CD8-positive, alpha-beta memory T cell (primary cell): ENCODE results near the gene OR52K2. TPM values are rescaled to one million over a fixed set of nuclear protein-coding genes. Genes with fewer than 3 reads are reported as not detected.
"Not testable (repeated sequence)": the region's sequence is repeated elsewhere in the genome, so short reads cannot be mapped to it uniquely, and the experiment has no call there.

Source experiments
- CTCF ChIA-PET: fragments of 350-600 bp; sonication (Branson Sonifier 250); formaldehyde crosslinking; loops from one replicate; lab custom pipeline; 2021; ENCODE audit warnings: antibody characterized with exemption; lab: Charles Lee
- POLR2A ChIA-PET: fragments of 350-600 bp; sonication (Branson Sonifier 250); formaldehyde crosslinking; loops from one replicate; lab custom pipeline; 2021; ENCODE audit warnings: antibody characterized with exemption; lab: Charles Lee
- DNase-seq, 5 donors: peaks; one replicate each; pipeline versions ENCODE4 v3.0.0 to v3.0.0-alpha.2; 2020 to 2022; ENCODE audit warnings: mixed read lengths in 1 of 5
- H3K27ac ChIP-seq: one replicate; pipeline ENCODE4 v1.7.0; 2013; ENCODE audit warnings: low read depth, mild to moderate bottlenecking, low read length, moderate library complexity
- H3K27me3 ChIP-seq: 2 replicates; pipeline ENCODE4 v1.7.0; 2013; ENCODE audit warnings: low read length, mild to moderate bottlenecking; ENCODE audit not compliant: insufficient read depth, poor library complexity, severe bottlenecking
- H3K36me3 ChIP-seq: 2 replicates; pipeline ENCODE4 v1.7.0; 2013; ENCODE audit warnings: mild to moderate bottlenecking, low read length, moderate library complexity; ENCODE audit not compliant: insufficient read depth
- H3K4me1 ChIP-seq: 2 replicates; pipeline ENCODE4 v1.7.0; 2013; ENCODE audit warnings: mild to moderate bottlenecking, low read length, moderate library complexity; ENCODE audit not compliant: insufficient read depth
- H3K4me3 ChIP-seq: 2 replicates; pipeline ENCODE4 v1.7.0; 2013; ENCODE audit warnings: mild to moderate bottlenecking, low read length
- H3K9me3 ChIP-seq: 2 replicates; pipeline ENCODE4 v1.7.0; 2013; ENCODE audit warnings: mild to moderate bottlenecking, low read length
- H3K27ac Mint-ChIP-seq, 8 donors: one replicate each; pipeline ENCODE4 v1.8.0; 2020 to 2021; ENCODE audit warnings: mixed read lengths in 8 of 8, mild to moderate bottlenecking in 6 of 8, inconsistent platforms in 3 of 8, moderate library complexity in 3 of 8
- H3K27me3 Mint-ChIP-seq, 2 donors: one replicate each; pipeline ENCODE4 v1.8.0; 2020 to 2021; ENCODE audit warnings: mixed read lengths in 2 of 2, mild to moderate bottlenecking in 1 of 2, moderate library complexity in 1 of 2
- H3K36me3 Mint-ChIP-seq, 3 donors: one replicate each; pipeline ENCODE4 v1.8.0; 2020 to 2021; ENCODE audit warnings: mixed read lengths in 3 of 3, inconsistent platforms in 1 of 3, mild to moderate bottlenecking in 1 of 3
- H3K4me1 Mint-ChIP-seq, 3 donors: one replicate each; pipeline ENCODE4 v1.8.0; 2020 to 2021; ENCODE audit warnings: mixed read lengths in 3 of 3, inconsistent platforms in 1 of 3, mild to moderate bottlenecking in 1 of 3
- H3K4me3 Mint-ChIP-seq, 7 donors: one replicate each; pipeline ENCODE4 v1.8.0; 2020 to 2021; ENCODE audit warnings: mixed read lengths in 7 of 7, mild to moderate bottlenecking in 6 of 7, moderate library complexity in 4 of 7, inconsistent platforms in 2 of 7
- H3K9me3 Mint-ChIP-seq, 5 donors: one replicate each; pipeline ENCODE4 v1.8.0; 2020 to 2022; ENCODE audit warnings: mixed read lengths in 5 of 5, mild to moderate bottlenecking in 3 of 5, moderate library complexity in 2 of 5, inconsistent platforms in 1 of 5
- polyA plus RNA-seq: library from polyadenylated mRNA; unstranded; fragments of 300-500 nt; fragmentation: Illumina TruSeq; gene quantifications from one replicate; pipeline ENCODE4 v1.2.3, GENCODE V29; 2021
- total RNA-seq, 2 experiments: library from RNA; stranded (reverse); gene quantifications; one replicate each; pipeline ENCODE4 v1.2.3, GENCODE V29; 2021

Gene OR52K2
- total and polyA plus RNA-seq, 3 experiments from 2014 or later, result not detected

DNA sequence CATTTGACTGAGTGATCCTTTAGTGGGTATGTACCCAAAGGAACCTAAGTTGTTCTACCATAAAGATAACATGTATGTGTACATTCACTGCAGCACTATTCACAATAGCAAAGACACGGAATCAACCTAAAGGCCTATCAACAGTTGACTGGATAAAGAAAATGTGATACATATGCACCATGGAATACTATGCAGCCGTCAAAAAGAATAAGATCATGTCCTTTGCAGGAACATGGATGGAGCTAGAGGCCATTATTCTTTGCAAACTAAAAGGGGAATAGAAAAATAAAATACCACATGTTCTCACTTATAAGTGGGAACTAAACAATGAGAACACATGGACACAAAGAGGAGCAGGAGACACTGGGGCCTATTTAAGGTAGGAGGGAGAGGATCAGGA lies 42.3 kb downstream of the OR52K2 start:
- H3K4me1 ChIP-seq, H3K4me3 Mint-ChIP-seq, POLR2A ChIA-PET, H3K36me3 ChIP-seq, H3K4me3 ChIP-seq, H3K27ac ChIP-seq, DNase-seq, H3K4me1 Mint-ChIP-seq, H3K27ac Mint-ChIP-seq, H3K9me3 ChIP-seq, H3K9me3 Mint-ChIP-seq, H3K36me3 Mint-ChIP-seq: not testable (repeated sequence)
- peaks cover 10% of the 10 kb centered on the region for H3K27me3 ChIP-seq
- peaks cover 1 to 37% of the 10 kb centered on the region in 2 donors for H3K27me3 Mint-ChIP-seq
- CTCF ChIA-PET, result interaction anchor here (4.6 kb wide), 1 partner anchor 304 kb away, joined by 62 read pairs; no protein-coding TSS in a partner anchor

DNA sequence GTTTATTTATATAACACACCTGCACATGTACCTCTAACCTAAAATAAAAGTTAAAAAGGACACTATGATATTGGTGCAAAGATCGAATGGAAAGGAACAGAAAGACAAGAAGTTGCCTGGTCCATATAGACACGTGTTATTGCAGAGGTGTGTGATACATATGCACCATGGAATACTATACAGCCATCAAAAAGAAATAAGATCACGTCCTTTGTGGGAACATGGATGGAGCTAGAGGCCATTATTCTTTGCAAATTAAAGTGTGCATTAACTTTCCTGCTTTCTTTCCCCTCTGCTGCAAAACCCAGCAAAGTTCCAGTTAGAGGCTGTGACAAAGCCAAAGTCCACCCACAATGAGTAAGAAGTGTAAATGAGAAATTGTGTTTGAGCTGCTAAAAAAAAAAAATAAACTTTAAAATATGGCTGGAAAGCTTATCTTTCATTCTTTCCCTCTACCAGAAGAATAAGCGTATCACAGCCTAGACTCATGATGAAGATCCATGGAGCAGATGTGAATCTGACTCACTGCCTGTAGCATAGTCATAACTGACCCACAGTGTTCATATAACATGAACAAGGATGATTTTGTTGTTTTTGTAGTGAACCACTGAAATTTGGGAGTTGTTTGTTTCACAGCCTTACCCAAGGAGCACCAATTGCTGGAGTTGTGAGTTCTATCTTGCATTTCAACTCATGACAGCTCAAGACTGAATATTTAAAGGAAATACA lies 42.9 kb downstream of the OR52K2 start:
- no peak overlapping the region for H3K27ac Mint-ChIP-seq
- DNase-seq, result no peak
- POLR2A ChIA-PET, result no interaction called here

GRCh38 chr11:4493480-4493818 lies 44.4 kb downstream of the OR52K2 start:
- Histone ChIP-seq H3K27me3 (peaks cover 6% of the 10 kb centered on the region), H3K4me3 (no peak overlapping the region), H3K4me1 (no peaks in the 10 kb centered on the region), H3K9me3 (no peaks in the 10 kb centered on the region), H3K27ac (no peak overlapping the region), H3K36me3 (no peaks in the 10 kb centered on the region)
- Mint-ChIP-seq H3K27me3 (peaks cover 5 to 38% of the 10 kb centered on the region in 2 donors), H3K36me3 (no peaks in the 10 kb centered on the region), H3K9me3 (peaks cover 0 to 6% (median 0%) of the 10 kb centered on the region in 5 donors), H3K4me1 (peaks cover 2 to 6% (median 5%) of the 10 kb centered on the region in 3 donors), H3K27ac (no peak overlapping the region), H3K4me3 (peak overlapping the region in 1 of 7 donors; percentile 42)
- CTCF ChIA-PET, result interaction anchor here (1.4 to 4.6 kb wide), 3 partner anchors 10 to 311 kb away, joined by 5 to 62 read pairs (median 11); no protein-coding TSS in a partner anchor
- POLR2A ChIA-PET, result no interaction called here
- DNase-seq, result no peak

More for the DNA sequence above, 42.9 kb downstream of the OR52K2 start:
- Mint-ChIP-seq H3K9me3 (peaks cover 0 to 6% (median 0%) of the 10 kb centered on the region in 5 donors), H3K4me1 (peaks cover 2 to 6% (median 5%) of the 10 kb centered on the region in 3 donors), H3K27me3 (peaks cover 5 to 39% of the 10 kb centered on the region in 2 donors), H3K36me3 (no peaks in the 10 kb centered on the region), H3K4me3 (peak overlapping the region in 1 of 7 donors; percentile 18)
- Histone ChIP-seq H3K9me3 (no peaks in the 10 kb centered on the region), H3K27me3 (peaks cover 10% of the 10 kb centered on the region), H3K4me3 (no peak overlapping the region), H3K36me3 (no peaks in the 10 kb centered on the region), H3K27ac (no peak overlapping the region), H3K4me1 (no peaks in the 10 kb centered on the region)
- CTCF ChIA-PET, result interaction anchor here (0.9 to 4.6 kb wide), 3 partner anchors 11 to 308 kb away, joined by 3 to 62 read pairs (median 11); no protein-coding TSS in a partner anchor

DNA sequence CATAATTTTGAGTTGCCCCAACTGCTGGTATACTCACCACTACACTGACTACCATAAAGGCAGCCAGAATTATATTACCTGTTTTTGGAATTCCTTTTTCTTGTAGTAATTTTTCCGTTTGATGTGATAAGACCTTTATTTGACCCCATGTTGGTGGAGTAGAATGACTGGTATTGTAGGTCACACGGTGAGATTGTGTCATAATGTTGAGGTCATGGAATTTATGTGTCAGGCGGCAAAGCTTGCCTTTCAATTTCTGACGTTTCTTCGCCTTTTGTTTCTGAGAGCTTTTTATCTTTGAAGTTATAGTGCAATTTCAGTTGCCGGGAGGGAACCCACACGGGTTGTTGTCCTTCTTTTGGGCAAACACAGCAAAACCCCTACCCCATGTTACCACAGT lies 46.4 kb downstream of the OR52K2 start:
- Mint-ChIP-seq H3K9me3 (peaks cover 0 to 6% (median 0%) of the 10 kb centered on the region in 5 donors), H3K4me3 (no peak overlapping the region), H3K36me3 (no peaks in the 10 kb centered on the region), H3K27me3 (peaks cover 4 to 39% of the 10 kb centered on the region in 2 donors), H3K27ac (no peak overlapping the region), H3K4me1 (peaks cover 2 to 6% (median 5%) of the 10 kb centered on the region in 3 donors)
- no peaks in the 10 kb centered on the region for H3K9me3 ChIP-seq
- H3K36me3 ChIP-seq, result no peaks in the 10 kb centered on the region
- no peaks in the 10 kb centered on the region for H3K4me1 ChIP-seq
- POLR2A ChIA-PET, result no interaction called here
- DNase-seq, result no peak
- H3K27ac ChIP-seq, result no peak overlapping the region
- peaks cover 6% of the 10 kb centered on the region for H3K27me3 ChIP-seq
- no peak overlapping the region for H3K4me3 ChIP-seq
- CTCF ChIA-PET, result interaction anchor here (4.6 kb wide), 1 partner anchor 308 kb away, joined by 62 read pairs; no protein-coding TSS in a partner anchor

- Histone ChIP-seq H3K27ac (no peak overlapping the region), H3K4me3 (no peak overlapping the region), H3K9me3 (no peaks in the 10 kb centered on the region), H3K4me1 (no peaks in the 10 kb centered on the region), H3K36me3 (no peaks in the 10 kb centered on the region), H3K27me3 (peaks cover 6% of the 10 kb centered on the region)
- Mint-ChIP-seq H3K4me3 (no peak overlapping the region), H3K4me1 (peaks cover 2 to 6% (median 5%) of the 10 kb centered on the region in 3 donors), H3K27ac (no peak overlapping the region), H3K9me3 (peaks cover 0 to 6% (median 0%) of the 10 kb centered on the region in 5 donors), H3K36me3 (no peaks in the 10 kb centered on the region), H3K27me3 (peaks cover 4 to 39% of the 10 kb centered on the region in 2 donors)
- ChIA-PET POLR2A (no interaction called here), CTCF (interaction anchor here (1.1 kb wide), 1 partner anchor 308 kb away, joined by 3 read pairs; no protein-coding TSS in a partner anchor)
- DNase-seq, result no peak
These were observed 46.9 kb downstream of the OR52K2 start for GRCh38 chr11:4495986-4496385.

- H3K36me3 ChIP-seq, result no peaks in the 10 kb centered on the region
- DNase-seq, result no peak
- POLR2A ChIA-PET, result no interaction called here
- H3K4me1 ChIP-seq, result no peaks in the 10 kb centered on the region
- H3K27me3 Mint-ChIP-seq, result peaks cover 4 to 35% of the 10 kb centered on the region in 2 donors
- no peaks in the 10 kb centered on the region for H3K36me3 Mint-ChIP-seq
- no peak overlapping the region for H3K4me3 Mint-ChIP-seq
- H3K27me3 ChIP-seq, result peaks cover 6% of the 10 kb centered on the region
- CTCF ChIA-PET, result interaction anchor here (1.1 kb wide), 1 partner anchor 309 kb away, joined by 3 read pairs; no protein-coding TSS in a partner anchor
- H3K27ac ChIP-seq, result no peak overlapping the region
- peaks cover 2 to 6% (median 5%) of the 10 kb centered on the region in 3 donors for H3K4me1 Mint-ChIP-seq
- H3K4me3 ChIP-seq, result no peak overlapping the region
- peaks cover 0 to 3% (median 0%) of the 10 kb centered on the region in 5 donors for H3K9me3 Mint-ChIP-seq
- peak overlapping the region in 1 of 8 donors; percentile 69 for H3K27ac Mint-ChIP-seq
- no peaks in the 10 kb centered on the region for H3K9me3 ChIP-seq
These were observed 47.6 kb downstream of the OR52K2 start for GRCh38 chr11:4496557-4497248.
